NCI-H146 treated with DMSO at 0.1 percent for 48 hours (cell line): ENCODE results near the gene KITLG.
A peak's percentile ranks its signal among the peaks of the same experiment; 100 is the strongest.
"Not testable (repeated sequence)": the region's sequence is repeated elsewhere in the genome, so short reads cannot be mapped to it uniquely, and the experiment has no call there.

ENCODE experiments used
- DNase-seq: peaks from one replicate; lab custom pipeline; 2025; ENCODE audit not compliant: unreplicated experiment; lab: John Stamatoyannopoulos, UW

KITLG gene

GRCh38 chr12:88577537-88577936 lies 2.7 kb downstream of the KITLG start:
- peak; percentile 23 for DNase-seq

- no peak for DNase-seq
These were observed 3.4 kb downstream of the KITLG start for GRCh38 chr12:88576866-88577265.

- DNase-seq: no peak
These were observed 4.8 kb downstream of the KITLG start for GRCh38 chr12:88575361-88575970.

- no peak for DNase-seq
These were observed 6.0 kb downstream of the KITLG start for GRCh38 chr12:88574278-88574677.

- DNase-seq: no peak
These were observed 6.7 kb downstream of the KITLG start for GRCh38 chr12:88573583-88573982.

GRCh38 chr12:88572781-88573549 lies 7.3 kb downstream of the KITLG start:
- no peak for DNase-seq

- DNase-seq: no peak
These were observed 8.7 kb downstream of the KITLG start for GRCh38 chr12:88571543-88571942.

- no peak for DNase-seq
These were observed 10.2 kb downstream of the KITLG start for GRCh38 chr12:88570103-88570502.

- DNase-seq: no peak
These were observed 13.8 kb downstream of the KITLG start for GRCh38 chr12:88566430-88566829.

GRCh38 chr12:88562846-88563582 lies 17.3 kb downstream of the KITLG start:
- no peak for DNase-seq

- DNase-seq: no peak
These were observed 18.1 kb downstream of the KITLG start for GRCh38 chr12:88562151-88562550.

GRCh38 chr12:88559772-88560171 lies 20.5 kb downstream of the KITLG start:
- no peak for DNase-seq

- DNase-seq: no peak
These were observed 21.1 kb downstream of the KITLG start for GRCh38 chr12:88559199-88559598.

- no peak for DNase-seq
These were observed 21.9 kb downstream of the KITLG start for GRCh38 chr12:88558340-88558867.

- no peak for DNase-seq
These were observed 24.0 kb downstream of the KITLG start for GRCh38 chr12:88556213-88556774.

- DNase-seq: peak; percentile 18
These were observed 26.2 kb downstream of the KITLG start for GRCh38 chr12:88553941-88554658.

- no peak for DNase-seq
These were observed 27.6 kb downstream of the KITLG start for GRCh38 chr12:88552610-88553079.

- DNase-seq: no peak
These were observed 30.3 kb downstream of the KITLG start for GRCh38 chr12:88549929-88550328.

GRCh38 chr12:88547949-88548348 lies 32.3 kb downstream of the KITLG start:
- DNase-seq: not testable (repeated sequence)

- DNase-seq: no peak
These were observed 33.4 kb downstream of the KITLG start for GRCh38 chr12:88546853-88547252.

GRCh38 chr12:88546226-88546625 lies 34.0 kb downstream of the KITLG start:
- no peak for DNase-seq
